ENCODE data around the gene RNF123.
"Not testable (repeated sequence)": the region's sequence is repeated elsewhere in the genome, so short reads cannot be mapped to it uniquely, and the experiment has no call there.

RNF123 gene

GRCh38 chr3:49683162-49683561 lies 6.2 kb upstream of the RNF123 start:
- DNase-seq = no peak

- DNase-seq = not testable (repeated sequence)
These were observed 4.9 kb upstream of the RNF123 start for GRCh38 chr3:49684453-49684852.

- not testable (repeated sequence) for DNase-seq
These were observed 4.3 kb upstream of the RNF123 start for GRCh38 chr3:49685103-49685502.

- DNase-seq = not testable (repeated sequence)
These were observed 3.5 kb upstream of the RNF123 start for GRCh38 chr3:49685846-49686245.

GRCh38 chr3:49686346-49686745 lies 3.0 kb upstream of the RNF123 start:
- DNase-seq = not testable (repeated sequence)

DNA sequence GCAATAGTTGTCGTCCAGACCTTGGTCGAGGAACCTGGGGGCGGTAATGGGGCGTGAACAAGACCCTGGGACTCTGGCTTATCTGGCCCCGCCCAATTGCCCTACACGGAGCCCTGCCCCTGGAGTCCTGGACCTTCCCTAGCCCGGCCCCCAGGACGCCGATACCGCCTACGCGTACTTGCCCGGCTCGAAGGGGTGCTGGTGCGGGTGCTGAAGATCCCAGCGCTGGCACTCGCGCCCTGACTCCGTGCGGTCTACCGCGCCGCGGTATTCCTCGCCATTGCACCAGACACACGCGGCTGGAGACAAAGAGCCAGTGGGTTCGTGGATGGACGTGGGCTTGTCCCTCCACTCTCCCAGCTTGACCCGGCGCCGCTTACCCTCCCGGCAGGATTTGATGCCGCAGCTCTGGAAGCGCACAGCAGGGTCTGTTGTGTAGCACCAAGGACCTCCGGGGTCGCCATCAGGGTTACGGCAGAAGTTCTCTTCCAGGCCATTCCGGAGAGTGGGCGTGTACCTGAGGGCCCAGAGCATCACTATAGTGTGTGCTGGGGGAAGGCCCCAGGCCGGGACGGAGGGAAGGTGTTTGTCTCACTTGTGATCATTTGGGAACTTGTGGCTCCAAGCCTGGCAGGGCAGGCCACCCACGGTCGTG lies 2.5 kb upstream of the RNF123 start:
- not testable (repeated sequence) for DNase-seq

GRCh38 chr3:49687424-49687795 lies 1.9 kb upstream of the RNF123 start:
- DNase-seq = not testable (repeated sequence)

DNA sequence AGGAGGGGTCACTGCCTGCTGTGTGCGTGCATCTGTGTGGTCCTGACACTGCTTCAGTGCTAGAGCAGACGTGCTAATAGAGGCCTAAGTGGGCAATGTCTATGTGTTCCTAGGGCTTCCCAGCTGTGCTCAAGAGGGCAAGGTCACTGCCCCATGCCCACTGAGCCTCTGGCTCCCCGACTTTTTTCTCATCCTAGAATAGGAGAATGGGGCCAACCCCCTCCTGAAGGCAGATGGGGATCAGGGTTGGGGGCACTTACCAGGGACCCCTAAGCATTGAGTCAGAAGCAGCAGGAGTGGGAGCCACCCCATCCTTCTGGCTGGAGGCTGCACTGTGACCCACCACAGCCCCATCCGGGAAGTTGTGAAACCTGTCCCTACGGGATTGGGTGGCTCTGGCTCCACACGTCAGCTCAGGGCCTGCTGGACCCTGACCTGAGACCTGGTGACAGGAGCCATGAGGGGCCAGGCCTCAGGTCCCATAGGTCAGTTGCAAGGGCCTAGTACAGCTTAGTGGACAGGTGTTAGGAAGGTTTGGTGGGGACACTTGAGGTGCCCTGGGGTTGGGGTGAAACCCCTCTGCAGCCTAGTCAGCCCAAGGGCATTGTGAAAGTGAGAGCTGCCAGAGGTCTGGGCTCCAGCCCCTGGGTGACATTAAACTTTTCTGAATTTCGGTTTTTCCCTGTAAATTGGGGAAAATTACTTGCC lies 865 bp upstream of the RNF123 start:
- not testable (repeated sequence) for DNase-seq

DNA sequence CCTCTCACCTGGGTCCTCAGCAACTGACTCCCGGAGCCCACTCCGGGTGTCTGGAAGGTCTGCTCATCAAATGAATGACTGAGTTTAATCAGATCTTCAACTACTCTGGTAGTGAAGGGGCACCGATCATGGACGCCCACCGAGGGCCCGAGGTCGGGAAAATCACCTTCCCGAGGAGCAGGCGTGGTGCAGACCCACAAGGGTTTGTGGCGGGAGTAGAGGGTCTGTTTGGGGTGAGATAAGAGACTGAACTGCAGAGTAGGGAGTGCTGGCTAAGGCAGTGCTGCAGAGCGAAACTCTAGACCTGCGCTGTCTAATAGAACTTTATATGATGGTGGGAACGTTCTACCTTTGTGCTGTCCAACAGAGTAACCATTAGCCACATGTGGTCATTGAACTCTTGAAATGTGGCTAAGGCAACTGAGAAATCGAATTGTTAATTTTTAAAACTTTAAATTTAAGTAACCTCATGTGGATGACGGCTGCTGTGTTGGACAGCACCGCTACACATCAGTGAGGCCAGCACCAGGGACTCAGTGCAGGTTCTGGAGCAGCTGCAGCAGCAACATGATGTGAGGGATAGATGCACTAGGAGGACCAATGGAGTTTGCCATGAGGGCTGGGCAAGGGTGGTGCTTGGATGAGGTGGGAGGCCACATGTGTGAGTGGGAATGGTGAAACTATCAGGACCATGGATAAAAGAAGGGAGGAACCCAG lies 709 bp downstream of the RNF123 start:
- DNase-seq = not testable (repeated sequence)

DNA sequence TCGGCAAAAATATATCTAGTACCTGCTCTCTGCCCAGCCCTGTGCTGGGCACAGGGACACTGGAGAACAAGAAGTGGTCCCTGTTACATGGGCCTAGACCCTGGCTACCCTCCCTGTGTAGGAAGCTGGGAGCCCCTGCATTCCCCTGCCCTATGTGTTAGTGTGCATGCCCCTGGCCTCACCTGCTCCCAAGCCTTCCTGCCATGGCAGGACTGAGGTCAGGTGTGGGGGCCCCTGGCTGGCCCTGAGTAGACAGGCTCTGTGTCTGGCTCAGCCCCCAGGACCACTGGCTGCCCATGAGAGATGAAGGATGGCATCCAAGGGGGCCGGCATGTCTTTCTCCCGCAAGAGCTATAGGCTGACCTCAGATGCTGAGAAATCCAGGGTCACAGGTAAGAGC lies 1.5 kb downstream of the RNF123 start:
- not testable (repeated sequence) for DNase-seq

DNA sequence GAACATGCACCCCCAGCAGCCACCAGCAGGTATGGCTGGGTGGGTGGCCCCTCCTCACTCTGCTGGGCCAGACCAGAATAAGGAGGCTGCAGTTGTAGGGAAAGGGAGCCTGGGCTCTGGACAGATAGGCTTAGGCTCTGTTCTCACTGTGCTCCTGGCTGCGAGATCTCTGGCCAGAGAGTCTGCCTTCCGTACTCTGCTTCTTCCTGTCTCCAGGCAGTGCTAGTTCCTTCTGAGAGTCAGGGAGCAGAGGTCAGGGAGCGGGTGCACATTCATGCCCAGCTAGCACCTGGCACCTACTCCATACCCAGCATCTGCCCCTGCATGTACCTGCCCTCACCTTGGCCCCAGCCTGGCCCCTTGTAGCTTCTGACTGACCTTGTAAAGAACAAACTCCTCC lies 2.1 kb downstream of the RNF123 start:
- DNase-seq = not testable (repeated sequence)

- not testable (repeated sequence) for DNase-seq
These were observed 5.2 kb downstream of the RNF123 start for GRCh38 chr3:49694409-49695070.

GRCh38 chr3:49695350-49696015 lies 6.1 kb downstream of the RNF123 start:
- not testable (repeated sequence) for DNase-seq

DNA sequence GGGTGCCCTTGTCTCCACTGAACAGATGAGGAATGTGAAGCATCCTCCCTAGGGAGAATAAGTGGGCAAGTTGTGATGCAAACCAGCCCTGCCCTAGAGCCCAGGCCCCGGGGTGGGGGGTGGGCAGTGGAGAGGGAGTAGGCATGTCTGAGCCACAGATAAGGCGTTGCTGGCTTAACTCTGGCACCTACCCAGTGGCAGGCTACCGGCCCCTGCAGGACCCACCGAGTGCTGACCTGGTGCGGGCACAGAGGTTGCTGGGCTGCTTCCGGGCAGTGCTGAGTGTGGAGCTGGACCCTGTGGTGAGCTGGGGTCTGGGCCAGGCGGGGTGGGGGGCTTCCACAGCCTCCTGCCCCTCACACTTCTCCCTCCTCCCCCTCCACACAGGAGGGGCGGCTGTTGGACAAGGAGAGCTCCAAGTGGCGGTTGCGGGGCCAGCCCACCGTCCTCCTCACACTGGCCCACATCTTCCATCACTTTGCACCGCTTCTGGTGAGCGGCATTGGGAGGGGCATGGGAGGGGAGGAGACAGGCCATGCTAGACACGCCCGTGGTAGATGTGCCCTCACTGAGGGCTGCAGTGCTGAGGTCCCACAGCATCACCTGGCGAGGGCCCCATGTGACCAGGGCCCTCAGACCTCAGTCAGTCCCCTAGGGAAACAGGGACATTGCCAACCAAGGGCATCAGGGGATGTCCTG lies 10.1 kb downstream of the RNF123 start:
- DNase-seq = no peak

- no peak for DNase-seq
These were observed 10.7 kb downstream of the RNF123 start for GRCh38 chr3:49700014-49700413.

DNA sequence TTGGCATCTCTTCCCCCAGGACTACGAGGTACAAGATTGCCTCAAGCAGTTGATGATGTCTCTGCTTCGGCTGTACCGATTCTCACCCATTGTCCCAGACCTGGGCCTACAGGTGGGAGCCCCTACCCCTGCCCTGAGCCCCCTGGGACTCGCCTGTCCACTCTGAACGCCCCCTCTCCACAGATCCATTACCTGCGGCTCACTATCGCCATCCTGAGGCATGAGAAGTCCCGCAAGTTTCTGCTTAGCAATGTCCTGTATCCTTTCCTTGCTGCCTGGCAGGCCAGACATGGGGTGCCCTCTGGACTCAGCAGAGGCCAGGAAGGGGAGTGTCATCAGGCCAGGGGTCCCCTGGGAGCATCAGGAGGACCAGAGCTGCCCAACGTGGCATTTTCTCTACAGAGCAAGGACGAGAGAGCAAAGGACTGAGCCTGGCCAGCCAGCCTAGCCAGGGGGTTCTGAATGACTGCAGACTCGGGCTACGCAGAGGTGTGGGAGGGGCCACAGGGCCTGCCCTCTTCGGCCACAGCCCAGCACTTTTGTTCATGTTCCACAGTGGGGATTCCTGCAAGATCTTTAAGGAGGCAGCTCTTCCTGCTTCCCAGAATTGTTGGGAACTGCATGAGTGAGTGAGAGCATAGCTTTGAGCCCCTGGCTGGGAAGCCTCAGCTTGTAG lies 11.2 kb downstream of the RNF123 start:
- DNase-seq = no peak

DNA sequence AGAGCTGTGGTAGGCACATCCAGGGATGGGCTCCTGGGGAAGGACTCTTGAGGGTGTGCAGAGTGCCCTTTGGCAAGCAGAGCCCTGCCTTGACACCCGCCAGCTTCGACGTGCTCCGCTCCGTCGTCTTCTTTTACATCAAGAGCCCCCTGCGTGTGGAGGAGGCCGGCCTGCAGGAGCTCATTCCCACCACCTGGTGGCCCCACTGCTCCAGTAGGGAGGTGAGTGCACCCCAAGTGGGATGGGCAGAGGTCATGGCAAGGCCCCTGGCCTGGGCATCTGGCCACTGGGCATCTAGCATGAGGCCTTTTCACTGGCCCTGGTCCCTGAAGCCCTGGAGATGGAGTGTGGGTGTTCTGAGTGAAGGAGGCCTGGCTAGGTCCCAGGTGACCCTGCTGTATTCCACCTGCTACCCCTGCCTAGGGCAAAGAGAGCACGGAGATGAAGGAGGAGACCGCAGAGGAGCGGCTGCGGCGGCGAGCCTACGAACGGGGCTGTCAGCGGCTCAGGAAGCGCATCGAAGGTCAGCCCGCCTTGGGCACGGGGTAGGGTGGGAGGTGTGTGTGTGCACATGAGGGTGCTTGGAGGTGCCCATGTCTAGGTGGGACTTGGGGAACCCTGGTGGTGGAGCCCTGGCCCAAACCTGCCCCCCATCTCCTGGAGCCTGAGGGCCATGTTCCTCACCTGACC lies 12.2 kb downstream of the RNF123 start:
- no peak for DNase-seq

GRCh38 chr3:49702672-49703071 lies 13.3 kb downstream of the RNF123 start:
- no peak for DNase-seq

DNA sequence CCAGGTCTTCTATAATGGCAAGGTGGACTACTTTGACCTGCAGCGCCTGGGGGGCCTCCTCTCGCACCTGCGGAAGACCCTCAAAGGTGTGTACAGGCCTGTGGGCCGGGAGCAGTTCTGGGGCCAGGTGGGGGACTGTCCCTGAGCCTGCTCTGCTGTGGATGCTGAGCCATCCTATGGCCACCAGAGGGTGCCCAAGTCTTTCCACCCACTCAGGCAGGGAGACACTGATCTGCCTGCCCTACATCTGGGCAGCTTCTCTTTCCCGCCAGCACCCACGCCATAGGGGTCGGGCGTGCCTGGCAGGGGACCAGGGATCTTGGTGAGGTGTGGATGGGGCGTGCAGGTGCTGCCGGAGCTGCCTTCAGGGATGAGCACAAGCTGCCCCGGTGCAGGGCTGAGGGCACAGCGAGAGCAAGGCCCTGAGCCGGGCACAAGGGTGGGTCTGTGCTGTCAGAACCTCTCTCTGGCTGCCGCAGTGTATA lies 14.1 kb downstream of the RNF123 start:
- DNase-seq = no peak

DNA sequence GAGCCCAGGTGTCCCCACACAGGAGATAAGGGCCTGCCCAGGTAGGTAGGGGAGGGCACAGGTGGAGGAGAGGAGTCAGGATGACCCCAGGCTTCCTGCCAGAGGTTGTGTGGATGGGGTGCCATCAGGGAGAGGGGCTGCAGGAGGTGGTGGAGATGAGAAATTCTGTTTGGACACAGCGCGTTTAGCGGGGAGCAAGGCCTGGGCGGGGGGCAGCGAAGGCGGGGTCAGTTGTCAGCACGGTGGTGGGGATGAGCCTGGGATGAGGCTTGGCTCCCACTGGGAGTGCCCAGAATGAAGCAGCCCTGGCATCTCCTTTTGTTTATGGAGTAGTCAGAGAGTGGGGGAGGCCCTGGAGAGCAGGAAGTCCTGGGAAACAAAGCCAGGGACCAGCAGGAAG lies 14.6 kb downstream of the RNF123 start:
- no peak for DNase-seq

DNA sequence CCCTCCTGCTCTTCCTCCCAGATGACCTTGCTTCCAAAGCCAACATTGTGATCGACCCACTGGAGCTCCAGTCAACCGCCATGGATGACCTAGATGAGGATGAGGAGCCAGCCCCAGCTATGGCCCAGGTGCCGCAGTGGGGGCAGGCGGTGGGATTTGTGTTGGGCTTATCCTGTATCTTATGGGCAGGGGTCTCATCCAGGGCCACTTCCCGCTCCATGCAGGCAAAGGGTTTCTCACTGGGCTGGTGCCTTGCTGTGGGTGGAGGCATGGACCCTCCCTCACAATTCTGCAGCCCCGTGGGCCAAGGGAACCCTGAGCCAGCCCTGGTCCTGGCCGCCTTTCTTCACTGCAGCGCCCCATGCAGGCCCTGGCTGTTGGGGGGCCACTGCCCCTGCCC lies 15.3 kb downstream of the RNF123 start:
- DNase-seq = no peak
